ENCODE results near the gene UNC13A.

DNA sequence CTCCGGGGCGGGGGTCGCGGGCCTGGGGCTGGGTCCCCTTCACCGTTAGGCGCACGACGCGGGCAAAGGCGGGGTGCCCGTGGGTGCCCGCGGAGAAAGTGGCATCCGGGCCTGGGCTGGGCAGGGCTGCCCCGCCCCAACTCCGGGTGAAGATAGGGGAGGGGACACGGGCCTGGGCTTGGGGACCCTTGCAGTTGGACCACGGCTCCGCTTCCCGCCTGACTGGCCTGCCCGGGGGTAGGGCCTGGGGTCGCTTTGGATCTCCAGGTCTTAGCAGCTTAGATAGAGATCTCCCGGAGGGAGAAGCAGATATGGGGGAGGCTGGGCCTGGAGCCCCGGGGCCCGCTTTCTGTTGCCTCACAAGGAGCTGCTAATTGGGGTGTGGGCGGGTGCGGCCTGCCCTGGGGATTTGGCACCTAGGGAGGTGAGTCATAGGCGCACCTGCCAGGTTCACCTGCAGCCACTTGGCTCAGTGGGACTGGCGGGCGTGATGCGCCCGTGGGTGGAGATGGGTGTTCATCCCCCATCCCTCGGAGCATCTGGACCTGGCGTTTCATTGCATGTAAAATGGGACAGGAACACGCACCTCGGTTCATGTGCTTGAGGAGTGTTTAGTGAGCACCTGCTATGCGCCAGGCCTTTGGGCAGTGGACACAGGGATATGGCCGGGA lies 31.7 kb upstream of the UNC13A start:
- no peak for TF ChIP-seq POLR2AphosphoS5 (IDR thresholded peaks at IDR 0.05; ENCODE audit: low read depth)
- TF ChIP-seq, protein P1, sequence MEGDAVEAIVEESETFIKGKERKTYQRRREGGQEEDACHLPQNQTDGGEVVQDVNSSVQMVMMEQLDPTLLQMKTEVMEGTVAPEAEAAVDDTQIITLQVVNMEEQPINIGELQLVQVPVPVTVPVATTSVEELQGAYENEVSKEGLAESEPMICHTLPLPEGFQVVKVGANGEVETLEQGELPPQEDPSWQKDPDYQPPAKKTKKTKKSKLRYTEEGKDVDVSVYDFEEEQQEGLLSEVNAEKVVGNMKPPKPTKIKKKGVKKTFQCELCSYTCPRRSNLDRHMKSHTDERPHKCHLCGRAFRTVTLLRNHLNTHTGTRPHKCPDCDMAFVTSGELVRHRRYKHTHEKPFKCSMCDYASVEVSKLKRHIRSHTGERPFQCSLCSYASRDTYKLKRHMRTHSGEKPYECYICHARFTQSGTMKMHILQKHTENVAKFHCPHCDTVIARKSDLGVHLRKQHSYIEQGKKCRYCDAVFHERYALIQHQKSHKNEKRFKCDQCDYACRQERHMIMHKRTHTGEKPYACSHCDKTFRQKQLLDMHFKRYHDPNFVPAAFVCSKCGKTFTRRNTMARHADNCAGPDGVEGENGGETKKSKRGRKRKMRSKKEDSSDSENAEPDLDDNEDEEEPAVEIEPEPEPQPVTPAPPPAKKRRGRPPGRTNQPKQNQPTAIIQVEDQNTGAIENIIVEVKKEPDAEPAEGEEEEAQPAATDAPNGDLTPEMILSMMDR (IDR thresholded peaks at IDR 0.05; ENCODE audit: insufficient read depth, low read length), result no peak
- no peak for TF ChIP-seq GABPA (IDR thresholded peaks at IDR 0.05; ENCODE audit: low read depth)
- TF ChIP-seq, protein P2, sequence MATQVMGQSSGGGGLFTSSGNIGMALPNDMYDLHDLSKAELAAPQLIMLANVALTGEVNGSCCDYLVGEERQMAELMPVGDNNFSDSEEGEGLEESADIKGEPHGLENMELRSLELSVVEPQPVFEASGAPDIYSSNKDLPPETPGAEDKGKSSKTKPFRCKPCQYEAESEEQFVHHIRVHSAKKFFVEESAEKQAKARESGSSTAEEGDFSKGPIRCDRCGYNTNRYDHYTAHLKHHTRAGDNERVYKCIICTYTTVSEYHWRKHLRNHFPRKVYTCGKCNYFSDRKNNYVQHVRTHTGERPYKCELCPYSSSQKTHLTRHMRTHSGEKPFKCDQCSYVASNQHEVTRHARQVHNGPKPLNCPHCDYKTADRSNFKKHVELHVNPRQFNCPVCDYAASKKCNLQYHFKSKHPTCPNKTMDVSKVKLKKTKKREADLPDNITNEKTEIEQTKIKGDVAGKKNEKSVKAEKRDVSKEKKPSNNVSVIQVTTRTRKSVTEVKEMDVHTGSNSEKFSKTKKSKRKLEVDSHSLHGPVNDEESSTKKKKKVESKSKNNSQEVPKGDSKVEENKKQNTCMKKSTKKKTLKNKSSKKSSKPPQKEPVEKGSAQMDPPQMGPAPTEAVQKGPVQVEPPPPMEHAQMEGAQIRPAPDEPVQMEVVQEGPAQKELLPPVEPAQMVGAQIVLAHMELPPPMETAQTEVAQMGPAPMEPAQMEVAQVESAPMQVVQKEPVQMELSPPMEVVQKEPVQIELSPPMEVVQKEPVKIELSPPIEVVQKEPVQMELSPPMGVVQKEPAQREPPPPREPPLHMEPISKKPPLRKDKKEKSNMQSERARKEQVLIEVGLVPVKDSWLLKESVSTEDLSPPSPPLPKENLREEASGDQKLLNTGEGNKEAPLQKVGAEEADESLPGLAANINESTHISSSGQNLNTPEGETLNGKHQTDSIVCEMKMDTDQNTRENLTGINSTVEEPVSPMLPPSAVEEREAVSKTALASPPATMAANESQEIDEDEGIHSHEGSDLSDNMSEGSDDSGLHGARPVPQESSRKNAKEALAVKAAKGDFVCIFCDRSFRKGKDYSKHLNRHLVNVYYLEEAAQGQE (IDR thresholded peaks at IDR 0.05; ENCODE audit: insufficient replicate concordance, low read depth), result no peak

All from HL-60 (cell line).